GM18951 (cell line): Measurements from ENCODE around the gene STK32B.

ENCODE experiments used
- POLR2A ChIP-seq: IDR thresholded peaks from 4 replicates; pipeline ENCODE4 v1.6.1; 2011; ENCODE audit warnings: mild to moderate bottlenecking; ENCODE audit not compliant: insufficient read length, insufficient read depth; ENCODE audit errors: extremely low read depth
- in situ Hi-C: fragments of 300-500 bp; cut with MboI; formaldehyde crosslinking; loops from one replicate; pipeline ENCODE4 v1.12.0; 2022; ENCODE audit warnings: low sequenced_read_pairs, mixed read lengths, inconsistent platforms; ENCODE audit not compliant: unreplicated experiment

Gene STK32B

DNA sequence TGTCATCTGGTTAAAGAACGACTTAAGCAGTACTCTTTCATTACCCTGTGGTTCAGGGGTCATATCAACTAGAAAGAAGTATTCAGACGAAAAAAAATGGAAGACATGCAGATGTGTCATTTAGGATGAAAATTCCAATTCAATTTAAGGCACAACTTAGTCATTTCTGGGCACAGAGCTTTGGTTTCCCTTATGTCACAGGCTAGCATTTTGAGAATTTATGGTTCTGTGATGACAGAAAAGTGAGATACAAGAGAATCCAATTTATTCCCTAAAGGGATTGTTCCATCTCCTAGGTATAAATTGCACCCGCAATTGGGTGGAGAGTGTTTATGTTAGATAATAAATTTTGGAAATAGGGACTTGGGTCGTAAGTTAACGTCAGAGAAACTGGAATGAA, 306.6 kb downstream of the STK32B start:
- TF ChIP-seq POLR2A = no peak

DNA sequence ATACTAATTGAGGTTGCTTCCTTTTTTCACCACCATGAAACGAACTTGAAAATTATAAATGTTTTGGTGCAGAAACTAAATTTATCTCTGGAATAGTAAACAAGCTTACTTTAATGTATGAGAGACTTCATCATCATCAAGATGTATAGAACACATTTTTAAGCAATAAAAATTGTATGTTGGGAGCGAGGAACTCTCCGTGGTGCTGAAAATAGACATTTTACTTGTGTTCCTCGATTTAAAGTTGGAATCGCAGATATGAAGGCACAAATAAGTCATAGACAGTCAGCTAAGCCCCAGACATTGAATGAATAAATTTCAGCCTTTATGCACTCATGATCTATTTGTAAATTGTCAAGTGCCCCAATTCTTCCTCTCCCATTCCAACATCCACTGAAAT, 310.7 kb downstream of the STK32B start:
- in situ Hi-C loops = no loop called here

More for the DNA sequence above, 306.6 kb downstream of the STK32B start:
- in situ Hi-C loops = no loop called here

DNA sequence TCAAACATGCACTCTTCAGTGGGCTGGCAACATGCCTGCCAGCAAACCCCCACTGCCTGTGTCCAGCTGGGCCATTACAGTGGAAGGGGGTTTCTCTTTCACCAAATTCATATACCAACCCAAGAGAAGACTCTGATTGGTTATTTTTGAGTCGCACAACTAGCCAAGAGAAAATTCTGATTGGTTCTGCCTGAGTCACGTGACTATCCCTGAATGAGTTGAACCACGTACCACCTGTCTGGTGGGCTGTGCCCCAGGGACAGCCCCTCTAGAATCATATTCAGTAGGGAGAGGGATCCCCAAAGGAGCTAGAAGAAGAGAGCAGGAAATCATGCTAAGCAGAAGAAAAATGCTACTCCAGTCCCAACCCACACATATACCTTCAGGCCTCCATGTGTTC, 313.1 kb downstream of the STK32B start:
- in situ Hi-C loops = no loop called here
- no peak for TF ChIP-seq POLR2A

More for the DNA sequence above, 310.7 kb downstream of the STK32B start:
- TF ChIP-seq POLR2A = no peak

DNA sequence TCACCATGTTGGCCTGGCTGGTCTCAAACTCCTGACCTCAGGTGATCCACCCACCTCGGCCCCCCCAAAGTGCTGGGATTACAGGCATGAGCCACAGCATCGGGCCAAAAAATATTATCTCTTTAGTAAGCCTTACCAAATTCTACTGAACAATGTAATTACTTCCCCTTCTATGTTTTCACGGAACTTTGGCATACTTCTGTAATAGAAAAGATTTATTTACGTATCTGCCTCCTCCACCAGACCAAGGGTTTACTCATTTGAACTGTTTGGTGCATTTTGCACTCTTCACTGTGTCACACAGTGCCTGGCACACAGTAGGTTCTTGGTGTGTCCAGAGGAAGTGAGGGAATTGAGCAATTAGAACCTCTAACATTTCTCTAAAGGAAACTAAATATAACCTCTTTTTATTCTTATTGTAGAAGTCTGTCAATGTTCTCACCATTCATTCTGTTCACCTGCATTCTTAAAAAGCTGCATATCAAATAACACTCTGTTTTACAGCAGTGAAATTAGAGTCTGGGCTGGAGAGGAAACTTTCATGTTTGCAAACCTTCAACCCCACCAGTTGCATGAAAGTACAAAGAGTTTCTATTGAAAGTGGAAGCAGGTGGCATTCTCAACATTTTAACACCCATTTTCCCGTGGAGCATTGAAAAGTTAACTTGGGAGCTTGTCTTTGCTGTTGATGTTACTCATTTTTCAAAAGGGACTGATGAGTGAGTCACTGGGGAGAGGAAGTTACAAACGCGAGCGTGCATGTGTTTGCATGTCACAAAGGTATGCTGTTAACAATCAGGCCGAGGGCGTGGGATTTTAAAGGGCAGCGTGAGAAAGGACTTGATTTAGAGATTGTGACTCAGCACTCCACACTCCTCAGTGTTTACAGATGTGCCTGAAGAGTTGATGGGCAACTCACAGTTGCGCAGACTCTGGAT, 314.1 kb downstream of the STK32B start:
- in situ Hi-C loops = no loop called here
- TF ChIP-seq POLR2A = no peak

DNA sequence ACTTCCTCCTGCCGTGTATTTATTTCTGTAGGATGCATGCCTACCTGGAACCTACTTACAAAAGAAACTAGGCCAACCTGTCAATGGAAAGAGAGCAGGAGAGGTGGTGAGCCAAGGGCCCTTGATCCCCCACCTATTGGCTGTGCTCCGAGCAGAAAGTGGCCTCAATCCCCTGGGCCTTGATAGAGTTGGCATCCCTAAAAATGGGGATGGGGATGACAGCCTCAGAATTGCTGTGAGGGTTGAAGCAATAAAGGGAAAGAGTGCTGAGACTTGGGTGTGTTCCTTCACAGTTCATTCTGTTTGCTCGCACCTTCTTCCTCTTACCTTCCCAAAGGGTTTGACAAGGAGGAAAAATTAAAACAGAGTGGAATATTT, 314.7 kb downstream of the STK32B start:
- TF ChIP-seq POLR2A = no peak
- in situ Hi-C loops = no loop called here

DNA sequence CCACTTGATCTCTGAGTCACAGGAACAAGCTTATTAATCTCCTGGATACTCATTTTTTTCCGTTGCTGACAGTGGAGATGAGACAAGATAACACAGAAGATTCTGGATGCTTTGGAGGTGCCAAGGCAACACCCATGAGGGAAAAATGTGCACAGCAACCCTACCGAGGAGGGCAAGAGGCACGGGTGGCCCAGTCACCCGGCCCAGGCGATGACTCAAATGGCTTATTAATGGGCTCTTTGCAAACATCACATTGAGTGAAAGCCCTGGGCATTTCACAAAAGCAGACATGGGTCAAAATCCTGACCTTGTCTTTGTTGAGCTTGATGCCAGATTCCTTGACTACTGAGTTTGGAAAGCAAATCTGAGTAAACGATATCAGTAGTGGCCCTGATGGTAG, 315.1 kb downstream of the STK32B start:
- in situ Hi-C loops = no loop called here
- no peak for TF ChIP-seq POLR2A

DNA sequence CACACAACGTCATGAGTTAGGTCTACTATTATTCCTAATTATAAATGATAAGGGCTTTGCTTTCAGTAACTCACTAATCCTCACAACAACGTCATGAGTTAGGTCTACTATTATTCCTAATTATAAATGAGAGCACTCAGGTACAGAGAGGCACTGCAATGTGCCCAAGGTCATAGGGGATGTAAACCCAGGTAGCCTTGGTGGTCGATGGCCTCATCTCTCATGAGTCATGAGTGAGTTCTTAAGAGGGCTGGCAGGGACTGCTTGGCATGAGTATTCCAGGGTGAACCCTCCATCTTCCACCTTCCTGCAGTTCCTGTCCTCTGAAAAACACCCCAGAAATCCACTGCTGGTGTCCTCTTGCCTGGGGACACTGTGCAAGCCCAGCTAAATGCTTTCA, 317.1 kb downstream of the STK32B start:
- no peak for TF ChIP-seq POLR2A
- in situ Hi-C loops = no loop called here

DNA sequence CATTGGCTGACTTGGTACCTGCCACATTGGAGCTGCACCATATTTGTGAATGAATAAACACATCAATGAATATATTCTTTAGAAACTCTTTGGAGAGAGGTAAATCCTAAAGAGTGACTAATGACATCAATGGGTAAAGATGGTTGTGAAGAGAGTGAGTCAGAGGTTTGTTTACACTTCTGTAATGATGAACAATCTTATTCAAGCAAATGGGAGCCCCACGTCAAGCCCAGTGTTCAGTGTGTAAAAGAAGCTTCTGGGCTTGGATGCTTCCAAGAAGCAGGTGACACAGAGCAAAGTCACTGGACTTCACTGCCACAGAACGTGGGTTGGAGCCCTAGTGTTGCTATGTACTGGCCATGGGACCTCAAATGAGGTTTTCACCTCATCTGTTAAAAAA, 319.0 kb downstream of the STK32B start:
- in situ Hi-C loops = no loop called here
- TF ChIP-seq POLR2A = no peak

DNA sequence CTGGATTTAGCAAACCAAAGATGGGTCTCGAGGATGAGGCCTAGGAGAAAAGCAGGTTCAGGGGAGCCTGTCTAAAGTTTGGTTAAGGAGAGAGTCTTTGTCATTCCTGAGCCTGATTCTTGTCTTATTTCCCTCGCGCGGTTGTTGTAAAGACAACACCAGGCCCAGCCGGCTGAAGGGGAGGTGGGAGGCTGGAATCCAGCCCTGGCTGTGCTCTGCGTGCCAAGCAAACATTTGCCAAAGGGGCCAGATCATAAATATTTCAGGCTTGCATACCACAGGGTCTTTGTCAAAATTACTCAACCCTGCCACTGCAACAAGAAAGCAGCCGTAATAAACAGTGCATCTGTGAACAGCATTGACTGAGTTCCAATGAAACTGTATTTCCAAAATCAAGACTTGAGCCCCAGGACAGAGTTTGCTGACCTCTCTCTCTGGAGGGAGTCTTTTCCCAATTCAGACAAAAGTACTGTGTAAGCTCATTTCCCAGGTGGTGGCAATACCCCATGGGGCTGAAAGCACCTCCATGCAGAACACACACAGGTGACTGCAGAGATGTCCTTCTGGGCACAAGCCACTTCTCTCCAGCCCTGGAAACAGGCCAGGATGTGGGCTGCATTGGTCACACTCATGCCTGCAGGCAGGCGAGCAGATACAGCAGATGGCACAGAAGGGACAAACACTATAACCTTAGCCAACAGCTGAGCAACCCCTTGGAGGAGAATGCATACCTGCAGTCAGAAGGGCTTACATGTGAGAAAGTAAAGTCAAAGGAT, 320.3 kb downstream of the STK32B start:
- in situ Hi-C loops = no loop called here
- TF ChIP-seq POLR2A = no peak

DNA sequence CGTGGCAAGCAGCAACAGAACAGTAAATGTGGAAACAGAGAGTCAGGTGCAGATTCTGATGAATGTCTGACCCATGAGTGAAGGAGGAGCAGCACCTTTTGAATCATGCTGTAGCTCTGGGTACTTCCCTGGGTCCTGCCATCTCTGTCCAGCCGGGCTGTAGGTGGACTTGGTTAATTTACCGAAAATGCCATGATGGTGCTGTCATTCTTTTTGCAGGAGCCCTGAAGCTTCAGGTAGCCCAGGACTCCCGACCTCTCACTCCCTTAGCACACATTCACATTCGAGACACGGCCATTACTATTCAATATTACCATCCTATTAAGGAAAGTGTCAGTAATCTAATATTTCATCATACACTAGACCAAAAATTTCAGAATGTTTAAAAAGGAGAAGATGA, 320.9 kb downstream of the STK32B start:
- TF ChIP-seq POLR2A = no peak

DNA sequence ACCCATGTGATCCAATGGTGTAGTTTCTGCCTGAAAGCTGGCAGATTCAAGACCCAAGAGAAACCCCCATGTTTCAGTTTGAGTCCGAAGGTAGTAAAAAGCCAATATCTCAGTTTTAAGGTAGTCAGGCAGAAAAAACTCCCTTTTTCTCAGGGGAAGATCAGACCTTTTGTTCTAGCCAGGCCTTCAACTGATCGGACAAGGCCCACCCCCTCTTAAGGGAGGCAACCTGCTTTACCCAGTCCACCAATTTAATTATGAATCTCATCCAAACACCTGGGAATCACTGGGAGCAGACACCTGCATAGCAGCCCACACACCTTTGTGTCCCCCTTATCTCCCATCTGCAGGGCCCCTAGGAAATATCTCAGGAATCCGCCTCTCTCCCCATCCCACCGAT, 322.0 kb downstream of the STK32B start:
- no peak for TF ChIP-seq POLR2A
- in situ Hi-C loops = no loop called here

More for the DNA sequence above, 320.9 kb downstream of the STK32B start:
- in situ Hi-C loops = no loop called here

DNA sequence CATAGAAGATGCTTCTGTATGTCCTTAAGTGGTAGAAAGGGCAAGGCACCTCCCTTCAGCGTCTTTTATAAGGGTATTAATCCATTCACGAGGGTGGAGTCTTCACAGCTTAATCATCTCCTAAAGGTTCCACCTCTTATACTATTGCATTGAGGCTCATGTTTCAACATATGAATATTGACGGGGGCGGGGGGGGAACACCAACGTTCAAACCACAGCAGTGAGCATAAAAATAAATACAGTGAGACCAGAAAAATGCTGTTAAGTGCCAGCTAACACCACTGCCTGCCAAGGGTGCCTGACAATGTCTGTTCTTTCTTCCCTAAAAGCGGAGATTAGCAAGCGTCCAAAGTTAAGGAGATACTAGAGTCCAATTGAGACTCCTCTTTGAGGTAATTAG, 323.3 kb downstream of the STK32B start:
- TF ChIP-seq POLR2A = no peak
- in situ Hi-C loops = no loop called here

DNA sequence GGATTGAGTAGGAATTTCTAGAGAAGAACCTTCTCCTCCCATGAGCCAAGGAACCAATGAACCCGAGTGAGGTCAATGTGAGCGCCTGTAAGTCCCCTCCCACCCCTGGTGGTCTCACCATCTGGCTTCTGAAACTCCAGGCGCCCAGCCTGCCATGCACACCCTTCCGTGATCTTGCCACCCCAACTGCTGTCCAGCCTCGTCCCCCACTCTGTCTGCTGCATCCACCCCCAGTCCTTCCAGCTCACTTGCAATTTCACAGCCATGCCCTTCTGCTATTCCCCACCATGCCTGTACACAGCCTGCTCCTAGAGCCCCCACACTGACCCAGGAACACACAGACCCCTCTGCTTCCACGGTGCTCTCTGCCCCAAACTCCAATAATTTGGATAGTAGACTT, 323.7 kb downstream of the STK32B start:
- in situ Hi-C loops = no loop called here
- no peak for TF ChIP-seq POLR2A

DNA sequence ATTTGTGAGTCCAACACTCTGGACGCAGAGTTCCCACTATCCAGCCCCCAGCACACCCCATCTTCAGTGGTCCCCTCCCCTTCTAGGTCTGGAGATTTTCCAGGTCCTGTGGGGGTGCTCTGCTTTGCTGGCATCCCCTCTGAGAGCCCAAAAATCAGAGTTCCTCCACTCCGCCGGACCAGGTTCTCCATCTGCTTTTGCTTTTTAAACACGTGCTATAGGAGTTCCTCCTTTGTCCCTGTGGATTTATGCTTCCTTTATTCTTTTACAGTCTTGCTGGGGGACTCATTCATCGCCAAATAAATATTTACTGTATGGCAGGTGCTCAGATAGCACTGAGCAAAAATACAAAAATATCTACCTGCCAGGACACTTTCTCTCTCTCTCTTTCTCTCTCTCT, 324.7 kb downstream of the STK32B start:
- in situ Hi-C loops = no loop called here
- TF ChIP-seq POLR2A = no peak
